HepG2 (cell line): Measurements from ENCODE around the gene MRM1. TPM values are rescaled to one million over a fixed set of nuclear protein-coding genes. Genes with fewer than 3 reads are reported as not detected.

Source experiments
- ATAC-seq: fragments of 200-7000 bp; cut with Tn5 transposase; 3 replicates; pipeline ENCODE4 v1.9.1; 2020; ENCODE audit warnings: mild to moderate bottlenecking, moderate library complexity
- BruUV-seq: library from RNA; stranded (reverse); fragments of 400-500 nt; replicated peaks from 2 replicates; lab custom pipeline; 2021; lab: Mats Ljungman, UMichigan
- CTCF ChIA-PET: fragments of 300-600 bp; formaldehyde crosslinking; extraction: SDS; loops from one replicate; lab custom pipeline; 2021; ENCODE audit warnings: low total read pairs, inconsistent platforms, low intra/inter-chr PET ratio; lab: Yijun Ruan, JAX
- POLR2A ChIA-PET: fragments of 350-600 bp; sonication (Branson Sonifier 250); formaldehyde crosslinking; loops from one replicate; lab custom pipeline; 2020; ENCODE audit warnings: antibody characterized with exemption, inconsistent platforms; lab: Yijun Ruan, JAX
- DNase-seq: peaks from one replicate; pipeline ENCODE4 v3.0.0-alpha.2; 2015; ENCODE audit warnings: low spot score
- FAIRE-seq: peaks from 3 replicates; lab custom pipeline; 2011; peaks lifted over from hg19 to GRCh38; lab: Jason Lieb, UNC
- H2AFZ ChIP-seq: one replicate; pipeline ENCODE4 v1.6.1; 2011; ENCODE audit warnings: low read length, inconsistent platforms
- H3K27ac ChIP-seq: fragments of 300-600 bp; 3 replicates; pipeline ENCODE4 v1.8.0; 2011; ENCODE audit warnings: mixed run types, mild to moderate bottlenecking, mixed read lengths, low read length, inconsistent platforms; ENCODE audit not compliant: insufficient read depth; ENCODE audit errors: extremely low read length
- H3K27me3 ChIP-seq, 2 experiments: fragments of 200-600 bp in 1 of 2; 2 replicates in 1 of 2; 3 replicates in 1 of 2; pipeline versions ENCODE4 v1.6.0 to v1.8.0; 2011; ENCODE audit warnings: low read length in 2 of 2, mild to moderate bottlenecking in 2 of 2, moderate library complexity in 2 of 2, inconsistent platforms in 1 of 2; ENCODE audit not compliant: insufficient read depth in 2 of 2, control insufficient read depth in 1 of 2
- H3K36me3 ChIP-seq, 2 experiments: fragments of 200-600 bp in 1 of 2; replicated peaks in 1 of 2; 2 replicates in 1 of 2; 3 replicates in 1 of 2; pipeline versions ENCODE4 v1.5.1 to v1.8.0; 2011; ENCODE audit warnings: low read length in 2 of 2, inconsistent platforms in 1 of 2; ENCODE audit not compliant: insufficient read depth in 2 of 2, control insufficient read depth in 1 of 2
- H3K4me1 ChIP-seq: 2 replicates; pipeline ENCODE4 v1.5.1; 2012; ENCODE audit warnings: low read length, inconsistent platforms; ENCODE audit not compliant: insufficient read depth
- H3K4me2 ChIP-seq: 2 replicates; pipeline ENCODE4 v1.6.0; 2011; ENCODE audit warnings: low read depth, low read length, inconsistent platforms
- H3K4me3 ChIP-seq, 3 experiments: fragments of 200-600 bp in 1 of 3; sonication (generic), shearing (Covaris generic) in 1 of 3; replicated peaks in 1 of 3; 2 replicates each; pipeline ENCODE4 v1.5.1; 2011 to 2016; ENCODE audit warnings: low read length in 3 of 3, inconsistent platforms in 2 of 3, low read depth in 2 of 3, mild to moderate bottlenecking in 2 of 3, control low read depth in 1 of 3, mixed read lengths in 1 of 3; ENCODE audit not compliant: insufficient read depth in 1 of 3
- H3K79me2 ChIP-seq: one replicate; pipeline ENCODE4 v1.6.1; 2011; ENCODE audit warnings: low read length, inconsistent platforms; ENCODE audit not compliant: insufficient read depth
- H3K9ac ChIP-seq: 2 replicates; pipeline ENCODE4 v1.6.0; 2011; ENCODE audit warnings: mild to moderate bottlenecking, low read depth, low read length, inconsistent platforms; ENCODE audit not compliant: insufficient read depth
- H3K9me3 ChIP-seq: 2 replicates; pipeline ENCODE4 v1.5.1; 2012; ENCODE audit warnings: mild to moderate bottlenecking, low read length
- H4K20me1 ChIP-seq: 2 replicates; pipeline ENCODE4 v1.6.0; 2011; ENCODE audit warnings: inconsistent platforms, mild to moderate bottlenecking, low read length, moderate library complexity; ENCODE audit not compliant: insufficient read depth
- FOXJ3 ChIP-seq: sonication (generic); formaldehyde crosslinking; IDR thresholded peaks from 2 replicates; pipeline ENCODE4 v1.4.0; 2020; ENCODE audit warnings: missing genetic modification reagents, mild to moderate bottlenecking, borderline replicate concordance
- HNRNPH1 ChIP-seq: fragments of 200-400 bp; formaldehyde crosslinking; optimal IDR thresholded peaks from 2 replicates; pipeline ENCODE3; 2017; ENCODE audit warnings: mild to moderate bottlenecking, low read depth, low read length
- MAFK ChIP-seq, 2 experiments: IDR thresholded peaks in 1 of 2; conservative IDR thresholded peaks in 1 of 2; 2 replicates each; pipeline ENCODE4 v1.6.1; 2011; ENCODE audit warnings: improper control_type of control experiment in 2 of 2, low read length in 2 of 2
- MEF2D ChIP-seq: sonication (generic); formaldehyde crosslinking; IDR thresholded peaks from 2 replicates; pipeline ENCODE4 v1.5.1; 2020; ENCODE audit warnings: mild to moderate bottlenecking, missing genetic modification reagents
- PAF1 ChIP-seq: IDR thresholded peaks from 2 replicates; pipeline ENCODE4 v1.6.1; 2016; ENCODE audit warnings: missing genetic modification reagents, missing compliant biosample characterization
- SNAI1 ChIP-seq: sonication (generic); formaldehyde crosslinking; IDR thresholded peaks from 2 replicates; pipeline ENCODE4 v1.5.0; 2020; ENCODE audit warnings: mild to moderate bottlenecking, missing genetic modification reagents, borderline replicate concordance
- SNAPC5 ChIP-seq: sonication (generic); formaldehyde crosslinking; IDR thresholded peaks from 2 replicates; pipeline ENCODE4 v1.8.1; 2023; ENCODE audit warnings: mild to moderate bottlenecking, missing genetic modification reagents, borderline replicate concordance
- ZC3H4 ChIP-seq: sonication (generic); formaldehyde crosslinking; IDR thresholded peaks from 2 replicates; pipeline ENCODE4 v1.4.0; 2020; ENCODE audit warnings: missing genetic modification reagents, borderline replicate concordance
- ZKSCAN1 ChIP-seq: fragments of 150-350 bp; IDR thresholded peaks from 2 replicates; pipeline ENCODE4 v1.6.1; 2014; ENCODE audit warnings: low read length
- ZNF275 ChIP-seq: sonication (generic); formaldehyde crosslinking; IDR thresholded peaks from 2 replicates; pipeline ENCODE4 v1.8.0; 2022; ENCODE audit warnings: missing genetic modification reagents, mild to moderate bottlenecking, inconsistent platforms, borderline replicate concordance
- ZNF7 ChIP-seq: IDR thresholded peaks from 2 replicates; pipeline ENCODE4 v1.6.1; 2016; ENCODE audit warnings: missing biosample characterization, missing genetic modification reagents
- WGBS: methylation state at CpG from one replicate; pipeline ENCODE4 v1.1.6; 2017; ENCODE audit warnings: low lambda C conversion rate; 5-methylcytosine and 5-hydroxymethylcytosine counted together
- in situ Hi-C: cut with HindIII; loops from 2 replicates; pipeline ENCODE4 v1.10.0; 2017; ENCODE audit warnings: low pct_unique_long_range_greater_than_20kb; ENCODE audit not compliant: extremely low pct_ligation_motif_present
- intact Hi-C: fragments of 100-400 bp; cut with micrococcal nuclease; formaldehyde crosslinking; loops from one replicate; pipeline ENCODE4 v1.10.0; 2022; ENCODE audit not compliant: unreplicated experiment
- polyA plus RNA-seq, 8 experiments: library from polyadenylated mRNA; depleted of rRNA in 3 of 8; stranded (reverse) in 7 of 8; unstranded in 1 of 8; fragments of >200 nt; fragmentation: Illumina TruSeq in 4 of 8; extraction: Trizol in 4 of 8; gene quantifications; 2 replicates each; pipeline versions ENCODE4 v1.2.1 to v1.2.3, GENCODE V29; 2011 to 2016; ENCODE audit warnings: low read depth in 4 of 8, missing spikeins in 1 of 8, mixed read lengths in 1 of 8; ENCODE audit not compliant: insufficient read depth in 1 of 8
- total RNA-seq, 5 experiments: library from RNA; depleted of rRNA; stranded (reverse); fragments of >200 nt; fragmentation: Illumina TruSeq; extraction: Trizol; gene quantifications; 2 replicates each; pipeline ENCODE4 v1.2.3, GENCODE V29; 2016; ENCODE audit warnings: low read depth in 1 of 5
- TF ChIP-seq, protein P1 (sequence below): sonication (generic); formaldehyde crosslinking; IDR thresholded peaks from 2 replicates; pipeline ENCODE4 v1.4.0; 2020; ENCODE audit warnings: mild to moderate bottlenecking, missing genetic modification reagents, borderline replicate concordance
- TF ChIP-seq, protein P2 (sequence below): sonication (generic); formaldehyde crosslinking; IDR thresholded peaks from 2 replicates; pipeline ENCODE4 v1.4.0; 2020; ENCODE audit warnings: missing genetic modification reagents
- TF ChIP-seq, protein P3 (sequence below): sonication (generic); formaldehyde crosslinking; IDR thresholded peaks from 2 replicates; pipeline ENCODE4 v1.8.1; 2022; ENCODE audit warnings: low read depth, mild to moderate bottlenecking, missing genetic modification reagents

MRM1 gene
- total and polyA plus RNA-seq, 2 of the 13 experiments (the other 11 are each of a cell fraction or from before 2014, with no cell fraction given) = 4.1 to 11.3 TPM

DNA sequence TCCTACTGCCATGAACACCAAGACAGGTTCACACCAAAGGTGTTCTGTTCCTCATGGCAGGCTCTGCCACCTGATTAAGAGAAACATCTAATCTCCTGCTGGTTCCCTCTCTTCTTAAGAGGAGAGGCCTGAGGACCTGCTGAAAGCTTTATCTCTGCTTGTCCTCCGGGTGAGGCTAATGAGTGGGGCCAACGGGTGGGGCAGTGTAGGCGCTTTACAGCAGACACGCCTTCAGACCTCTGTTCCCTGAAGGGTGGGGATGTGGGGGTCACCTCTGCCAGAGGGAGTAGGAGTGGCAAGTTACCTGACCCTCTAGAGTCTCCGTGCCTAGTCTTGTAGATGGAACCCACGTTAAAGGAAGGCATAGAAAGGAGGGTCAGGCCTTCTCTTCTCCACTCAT lies 4.2 kb upstream of the MRM1 start:
- WGBS = 92% methylated on average over 4 of the region's 6 CpGs
- no peak for ATAC-seq
- CTCF ChIA-PET = no interaction called here
- Histone ChIP-seq H3K4me2 (no peak overlapping the region), H3K9ac (no peak overlapping the region), H3K4me3 (no peak overlapping the region), H3K4me1 (peaks cover 41% of the 10 kb centered on the region), H3K27me3 (no peaks in the 10 kb centered on the region; a peak in 1 of 5 replicates), H4K20me1 (no peaks in the 10 kb centered on the region), H3K27ac (no peak overlapping the region), H2AFZ (no peak overlapping the region), H3K79me2 (peaks cover 20% of the 10 kb centered on the region), H3K9me3 (no peaks in the 10 kb centered on the region), H3K36me3 (peaks cover 6 to 9% of the 10 kb centered on the region in 2 experiments; a peak in 4 of 5 replicates)
- in situ Hi-C loops = no loop called here
- FAIRE-seq = no peak
- intact Hi-C loops = no loop called here
- POLR2A ChIA-PET = no interaction called here
- DNase-seq = no peak
- BruUV-seq = no TSS peak
- TF ChIP-seq ZKSCAN1 (no peak), SNAPC5 (CRISPR knock-in tag) (no peak), ZNF275 (CRISPR knock-in tag) (no peak), MEF2D (CRISPR knock-in tag) (no peak), MAFK (conservative IDR thresholded peaks at IDR 0.05 in 1 of 2, IDR thresholded peaks at IDR 0.05 in 1 of 2; ENCODE audit: low read length in 2 of 2) (no peak), SNAI1 (CRISPR knock-in tag) (no peak), PAF1 (CRISPR knock-in tag) (no peak), HNRNPH1 (no peak), ZNF7 (no peak), FOXJ3 (no peak), ZC3H4 (CRISPR knock-in tag) (no peak)
- TF ChIP-seq, protein P1, sequence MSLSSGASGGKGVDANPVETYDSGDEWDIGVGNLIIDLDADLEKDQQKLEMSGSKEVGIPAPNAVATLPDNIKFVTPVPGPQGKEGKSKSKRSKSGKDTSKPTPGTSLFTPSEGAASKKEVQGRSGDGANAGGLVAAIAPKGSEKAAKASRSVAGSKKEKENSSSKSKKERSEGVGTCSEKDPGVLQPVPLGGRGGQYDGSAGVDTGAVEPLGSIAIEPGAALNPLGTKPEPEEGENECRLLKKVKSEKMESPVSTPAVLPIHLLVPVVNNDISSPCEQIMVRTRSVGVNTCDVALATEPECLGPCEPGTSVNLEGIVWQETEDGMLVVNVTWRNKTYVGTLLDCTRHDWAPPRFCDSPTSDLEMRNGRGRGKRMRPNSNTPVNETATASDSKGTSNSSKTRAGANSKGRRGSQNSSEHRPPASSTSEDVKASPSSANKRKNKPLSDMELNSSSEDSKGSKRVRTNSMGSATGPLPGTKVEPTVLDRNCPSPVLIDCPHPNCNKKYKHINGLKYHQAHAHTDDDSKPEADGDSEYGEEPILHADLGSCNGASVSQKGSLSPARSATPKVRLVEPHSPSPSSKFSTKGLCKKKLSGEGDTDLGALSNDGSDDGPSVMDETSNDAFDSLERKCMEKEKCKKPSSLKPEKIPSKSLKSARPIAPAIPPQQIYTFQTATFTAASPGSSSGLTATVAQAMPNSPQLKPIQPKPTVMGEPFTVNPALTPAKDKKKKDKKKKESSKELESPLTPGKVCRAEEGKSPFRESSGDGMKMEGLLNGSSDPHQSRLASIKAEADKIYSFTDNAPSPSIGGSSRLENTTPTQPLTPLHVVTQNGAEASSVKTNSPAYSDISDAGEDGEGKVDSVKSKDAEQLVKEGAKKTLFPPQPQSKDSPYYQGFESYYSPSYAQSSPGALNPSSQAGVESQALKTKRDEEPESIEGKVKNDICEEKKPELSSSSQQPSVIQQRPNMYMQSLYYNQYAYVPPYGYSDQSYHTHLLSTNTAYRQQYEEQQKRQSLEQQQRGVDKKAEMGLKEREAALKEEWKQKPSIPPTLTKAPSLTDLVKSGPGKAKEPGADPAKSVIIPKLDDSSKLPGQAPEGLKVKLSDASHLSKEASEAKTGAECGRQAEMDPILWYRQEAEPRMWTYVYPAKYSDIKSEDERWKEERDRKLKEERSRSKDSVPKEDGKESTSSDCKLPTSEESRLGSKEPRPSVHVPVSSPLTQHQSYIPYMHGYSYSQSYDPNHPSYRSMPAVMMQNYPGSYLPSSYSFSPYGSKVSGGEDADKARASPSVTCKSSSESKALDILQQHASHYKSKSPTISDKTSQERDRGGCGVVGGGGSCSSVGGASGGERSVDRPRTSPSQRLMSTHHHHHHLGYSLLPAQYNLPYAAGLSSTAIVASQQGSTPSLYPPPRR (CRISPR knock-in tag) = no peak
- TF ChIP-seq, protein P2, sequence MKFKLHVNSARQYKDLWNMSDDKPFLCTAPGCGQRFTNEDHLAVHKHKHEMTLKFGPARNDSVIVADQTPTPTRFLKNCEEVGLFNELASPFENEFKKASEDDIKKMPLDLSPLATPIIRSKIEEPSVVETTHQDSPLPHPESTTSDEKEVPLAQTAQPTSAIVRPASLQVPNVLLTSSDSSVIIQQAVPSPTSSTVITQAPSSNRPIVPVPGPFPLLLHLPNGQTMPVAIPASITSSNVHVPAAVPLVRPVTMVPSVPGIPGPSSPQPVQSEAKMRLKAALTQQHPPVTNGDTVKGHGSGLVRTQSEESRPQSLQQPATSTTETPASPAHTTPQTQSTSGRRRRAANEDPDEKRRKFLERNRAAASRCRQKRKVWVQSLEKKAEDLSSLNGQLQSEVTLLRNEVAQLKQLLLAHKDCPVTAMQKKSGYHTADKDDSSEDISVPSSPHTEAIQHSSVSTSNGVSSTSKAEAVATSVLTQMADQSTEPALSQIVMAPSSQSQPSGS (CRISPR knock-in tag) = no peak
- TF ChIP-seq, protein P3, sequence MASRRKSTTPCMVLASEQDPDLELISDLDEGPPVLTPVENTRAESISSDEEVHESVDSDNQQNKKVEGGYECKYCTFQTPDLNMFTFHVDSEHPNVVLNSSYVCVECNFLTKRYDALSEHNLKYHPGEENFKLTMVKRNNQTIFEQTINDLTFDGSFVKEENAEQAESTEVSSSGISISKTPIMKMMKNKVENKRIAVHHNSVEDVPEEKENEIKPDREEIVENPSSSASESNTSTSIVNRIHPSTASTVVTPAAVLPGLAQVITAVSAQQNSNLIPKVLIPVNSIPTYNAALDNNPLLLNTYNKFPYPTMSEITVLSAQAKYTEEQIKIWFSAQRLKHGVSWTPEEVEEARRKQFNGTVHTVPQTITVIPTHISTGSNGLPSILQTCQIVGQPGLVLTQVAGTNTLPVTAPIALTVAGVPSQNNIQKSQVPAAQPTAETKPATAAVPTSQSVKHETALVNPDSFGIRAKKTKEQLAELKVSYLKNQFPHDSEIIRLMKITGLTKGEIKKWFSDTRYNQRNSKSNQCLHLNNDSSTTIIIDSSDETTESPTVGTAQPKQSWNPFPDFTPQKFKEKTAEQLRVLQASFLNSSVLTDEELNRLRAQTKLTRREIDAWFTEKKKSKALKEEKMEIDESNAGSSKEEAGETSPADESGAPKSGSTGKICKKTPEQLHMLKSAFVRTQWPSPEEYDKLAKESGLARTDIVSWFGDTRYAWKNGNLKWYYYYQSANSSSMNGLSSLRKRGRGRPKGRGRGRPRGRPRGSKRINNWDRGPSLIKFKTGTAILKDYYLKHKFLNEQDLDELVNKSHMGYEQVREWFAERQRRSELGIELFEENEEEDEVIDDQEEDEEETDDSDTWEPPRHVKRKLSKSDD (CRISPR knock-in tag) = no peak
